ENCODE measurements around the gene RPTOR.

RPTOR gene

DNA sequence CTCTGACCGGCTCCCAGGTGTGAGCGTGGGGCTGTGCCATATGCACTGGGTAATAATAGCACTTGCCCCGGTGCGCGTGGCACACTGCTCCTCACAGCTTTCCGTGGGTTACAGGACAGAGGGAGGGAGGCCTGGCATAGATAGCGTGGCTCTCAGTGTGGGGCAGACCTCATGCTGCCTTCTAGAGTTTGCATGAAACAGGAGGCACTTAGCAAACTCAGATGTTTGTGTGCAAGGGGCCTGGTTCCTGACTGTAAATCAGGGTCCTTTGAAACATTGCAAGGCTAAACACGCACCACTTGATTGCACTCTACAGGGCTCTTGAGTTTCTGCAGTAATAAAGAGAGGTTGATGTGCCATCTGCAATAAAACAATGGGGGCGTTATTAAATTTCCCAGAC lies 101.7 kb downstream of the RPTOR start:
- DNase-seq: no peak

- DNase-seq: no peak
Observed at GRCh38 chr17:80647746-80648145, 103.1 kb downstream of the RPTOR start.

DNA sequence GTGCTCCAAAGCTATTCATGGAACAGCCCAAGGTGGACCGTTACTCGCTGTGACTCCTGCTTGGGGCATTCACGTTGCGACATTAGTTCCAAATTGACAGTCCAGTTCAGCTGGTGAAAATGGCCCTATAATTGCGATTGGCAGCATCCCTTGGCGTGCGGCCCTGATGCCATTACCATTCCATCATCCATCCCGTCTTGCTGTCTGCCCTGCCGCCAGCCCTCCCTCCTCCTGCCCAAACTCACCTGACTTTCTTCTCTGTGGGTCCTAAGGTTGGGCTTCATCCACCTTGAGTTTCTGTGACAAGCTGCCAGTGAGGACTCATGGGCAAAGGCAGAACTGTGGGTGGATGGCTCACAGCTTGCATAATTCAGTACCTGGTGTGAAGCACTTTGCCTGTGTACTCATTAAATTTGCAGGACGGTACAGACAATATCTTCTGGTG lies 104.6 kb downstream of the RPTOR start:
- DNase-seq: no peak

GRCh38 chr17:80649672-80650330 lies 105.2 kb downstream of the RPTOR start:
- peak; percentile 57 for DNase-seq

DNA sequence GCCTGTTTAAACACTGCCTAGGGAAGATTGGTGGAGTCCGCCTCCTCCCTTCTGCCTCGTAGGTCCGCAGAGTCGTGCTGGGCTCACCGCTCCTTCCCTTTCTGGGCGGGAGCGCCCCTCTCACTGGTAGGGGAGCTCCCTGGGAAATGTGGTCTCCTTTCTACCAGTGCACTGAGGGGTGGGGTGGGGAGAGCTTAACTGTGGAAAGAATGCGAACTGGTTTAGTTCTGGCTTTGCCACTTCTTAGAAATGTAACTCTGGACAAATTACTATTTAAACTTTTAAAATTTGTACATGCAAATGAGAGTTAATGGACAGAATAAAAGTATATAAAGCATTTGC lies 105.7 kb downstream of the RPTOR start:
- DNase-seq: no peak

DNA sequence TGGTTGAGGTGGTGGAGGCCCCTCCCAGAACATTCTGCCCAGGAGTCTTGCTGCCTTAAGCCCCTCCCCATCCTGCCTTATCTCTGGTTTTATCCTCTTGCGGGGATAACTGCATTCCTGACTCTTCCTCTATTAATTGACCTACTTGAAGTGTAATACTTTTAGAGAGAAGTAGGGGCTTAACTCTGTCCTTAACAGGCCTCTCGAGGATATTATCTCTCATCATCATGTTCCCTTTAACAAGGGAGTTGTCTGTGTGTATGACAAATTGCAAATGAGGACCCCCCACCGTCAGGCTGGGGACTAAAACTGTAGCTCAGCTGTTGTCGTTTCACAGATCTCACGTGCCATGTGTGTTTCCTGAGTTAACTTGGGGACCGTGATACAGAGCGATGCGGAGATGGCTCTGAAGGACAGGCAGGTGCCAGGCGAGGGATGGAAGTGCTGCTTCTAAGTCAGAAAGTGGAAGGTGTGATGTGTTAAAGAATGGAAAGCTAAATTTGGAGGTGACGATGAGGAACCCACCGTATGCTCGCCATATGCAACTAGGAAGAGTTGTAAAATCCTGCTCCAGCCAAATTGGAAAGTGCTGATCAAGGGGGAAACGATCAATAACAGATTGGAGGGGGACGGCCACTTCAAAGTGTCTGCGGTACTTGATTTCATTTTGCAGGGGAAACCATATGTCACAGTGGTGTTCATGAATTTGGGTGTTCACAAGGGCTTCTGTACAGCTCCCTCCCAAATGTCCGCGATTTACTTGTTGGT lies 106.3 kb downstream of the RPTOR start:
- DNase-seq: no peak

DNA sequence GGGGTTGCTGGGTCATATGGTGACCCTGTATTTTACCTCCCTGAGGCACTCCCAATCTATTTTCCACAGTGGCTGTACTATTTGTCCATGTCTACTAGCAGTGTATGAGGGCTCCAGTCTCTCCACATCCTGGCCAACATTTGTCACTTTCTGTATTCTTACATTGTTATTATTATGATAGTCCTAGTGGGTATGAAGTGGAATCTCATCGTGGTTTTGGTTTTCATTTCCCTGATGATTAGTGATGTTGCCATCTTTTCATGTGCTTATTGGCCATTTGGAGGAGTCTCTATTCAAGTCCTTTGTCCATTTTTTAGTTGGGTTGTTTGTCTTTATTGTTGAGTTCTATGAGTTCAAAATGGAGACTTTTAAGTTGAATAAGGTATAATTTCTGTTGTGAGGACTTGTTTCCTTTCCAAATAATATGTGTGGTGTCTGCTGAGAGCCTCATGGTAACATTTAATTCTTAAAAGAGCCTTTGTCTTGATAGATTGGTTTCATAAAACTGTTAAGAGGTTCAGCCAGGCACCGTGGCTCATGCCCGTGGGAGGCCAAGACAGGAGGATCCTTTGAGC lies 108.2 kb downstream of the RPTOR start:
- no peak for DNase-seq

DNA sequence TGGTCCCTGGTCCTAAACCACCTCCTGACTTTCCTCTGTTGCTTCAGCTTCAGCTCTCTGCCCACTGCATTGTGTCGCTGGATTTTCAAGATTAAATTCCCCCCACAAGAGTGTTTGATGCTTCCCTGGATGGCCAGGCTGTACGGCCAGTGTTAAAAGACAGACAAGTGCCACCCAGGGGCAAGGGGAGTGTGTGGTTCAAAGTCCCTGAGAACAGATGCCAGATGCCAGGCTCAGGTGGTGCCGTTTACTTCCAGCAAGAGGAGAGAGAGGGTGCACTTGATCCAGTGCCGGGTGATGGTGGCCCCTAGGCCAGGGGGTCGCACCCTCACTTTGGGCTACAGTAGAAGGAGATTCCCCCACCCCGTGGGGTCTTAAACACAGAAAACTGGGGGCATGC lies 109.2 kb downstream of the RPTOR start:
- DNase-seq: no peak

- no peak for DNase-seq
Observed at GRCh38 chr17:80655608-80656007, 111.0 kb downstream of the RPTOR start.

GRCh38 chr17:80656590-80656989 lies 112.0 kb downstream of the RPTOR start:
- DNase-seq: peak; percentile 85

- peak; percentile 67 for DNase-seq
Observed at GRCh38 chr17:80657561-80657960, 112.9 kb downstream of the RPTOR start.

DNA sequence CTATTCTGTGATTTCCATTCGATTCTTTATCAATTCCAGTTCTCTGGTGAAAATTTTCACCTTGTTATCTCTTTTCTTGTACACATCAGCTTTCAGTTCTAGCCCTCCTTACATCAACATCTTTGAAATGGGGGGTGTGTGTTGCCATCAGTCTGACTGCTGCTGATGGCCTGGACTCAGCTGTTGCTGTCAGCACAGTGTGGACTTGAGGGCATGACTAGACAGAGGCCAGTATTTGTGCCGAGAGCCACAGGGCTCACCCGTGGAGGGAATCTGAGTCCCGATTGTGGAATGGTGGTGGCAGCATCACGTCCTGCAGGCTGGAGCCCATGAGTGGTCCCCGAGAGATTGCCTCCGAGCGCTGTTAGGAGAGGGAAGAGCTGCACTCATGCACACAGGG lies 114.2 kb downstream of the RPTOR start:
- no peak for DNase-seq

- no peak for DNase-seq
Observed at GRCh38 chr17:80659651-80660050, 115.0 kb downstream of the RPTOR start.

DNA sequence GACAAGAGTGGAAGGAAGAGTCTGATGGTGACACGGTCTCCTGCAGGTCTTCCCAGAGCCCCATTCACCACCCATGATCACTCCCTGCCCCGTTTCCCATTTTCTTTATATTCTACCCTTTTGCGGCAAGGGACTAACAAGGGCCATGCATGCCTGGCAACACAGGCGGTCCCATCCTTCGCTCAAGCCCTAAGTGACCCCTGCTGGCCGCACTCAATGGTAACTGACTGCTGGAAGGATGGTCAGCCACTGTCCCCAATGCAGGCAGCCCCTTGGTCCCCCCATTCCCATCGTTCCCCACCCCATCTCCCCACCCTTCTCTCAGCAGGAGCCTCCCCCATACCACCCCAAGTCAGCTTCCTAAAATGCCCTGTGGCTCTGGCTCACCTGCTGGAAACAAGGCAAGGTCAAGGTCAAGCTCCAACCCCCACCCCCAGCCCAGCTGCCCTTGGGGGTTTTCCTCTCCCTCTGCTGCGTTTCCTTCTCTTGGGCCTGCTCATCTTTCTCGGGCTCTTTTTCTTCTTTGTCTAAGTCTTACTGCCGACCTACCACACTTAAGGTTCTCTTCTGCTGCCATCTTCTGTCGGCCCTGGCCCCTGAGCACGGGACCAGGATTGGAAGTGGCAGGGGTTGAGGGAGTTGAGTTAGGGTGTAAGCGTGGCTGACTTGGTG lies 116.0 kb downstream of the RPTOR start:
- DNase-seq: no peak

- no peak for DNase-seq
Observed at GRCh38 chr17:80662557-80662956, 117.9 kb downstream of the RPTOR start.

- DNase-seq: peak; percentile 88
Observed at GRCh38 chr17:80663781-80664206, 119.2 kb downstream of the RPTOR start.

GRCh38 chr17:80664217-80664790 lies 119.7 kb downstream of the RPTOR start:
- peak; percentile 45 for DNase-seq

DNA sequence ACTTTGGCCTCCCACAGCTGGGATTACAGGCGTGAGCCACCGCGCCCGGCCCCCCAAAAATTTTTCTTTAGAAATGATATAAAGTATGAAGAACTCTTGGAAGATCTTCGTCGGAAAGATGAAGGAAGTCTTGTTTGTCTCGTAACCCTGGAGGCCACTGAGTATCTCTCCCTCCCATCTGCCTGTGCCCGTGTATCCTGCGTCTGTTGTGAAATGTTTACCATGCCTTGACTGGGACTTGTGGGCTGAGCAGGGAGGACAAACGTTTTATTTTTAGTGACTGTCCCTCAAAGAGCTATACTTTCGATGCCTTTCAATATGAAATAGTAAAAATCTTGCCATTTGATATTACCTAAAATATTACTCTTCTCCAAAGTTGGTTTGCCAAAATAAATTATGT lies 121.2 kb downstream of the RPTOR start:
- DNase-seq: no peak

DNA sequence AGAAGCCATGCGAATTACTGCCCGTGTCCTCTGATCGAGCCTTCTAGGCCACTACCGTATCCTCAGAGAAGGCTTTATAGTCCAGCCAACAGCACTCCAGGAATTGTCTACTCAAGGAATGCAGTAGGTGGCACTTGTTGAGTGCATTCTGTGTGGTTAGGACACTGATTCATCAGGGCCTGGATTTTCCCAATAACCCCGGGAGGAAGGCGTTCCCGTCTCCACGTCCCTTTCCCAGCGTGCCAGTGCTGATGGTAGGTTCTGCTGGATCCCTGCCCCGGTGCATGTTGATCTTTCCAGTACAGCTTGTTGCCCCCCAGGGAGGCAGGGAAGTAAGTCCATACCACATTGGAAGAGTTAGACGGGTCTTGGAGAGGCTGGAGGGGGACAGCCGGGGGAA lies 122.2 kb downstream of the RPTOR start:
- no peak for DNase-seq

GRCh38 chr17:80667462-80668277 lies 123.0 kb downstream of the RPTOR start:
- no peak for DNase-seq

GRCh38 chr17:80668375-80669148 lies 123.9 kb downstream of the RPTOR start:
- no peak for DNase-seq

Measured in DMS53 (cell line).